Progenitor cell of endocrine pancreas (in vitro differentiated cells): Measurements from ENCODE around the gene TTC33. TPM values are rescaled to one million over a fixed set of nuclear protein-coding genes. Genes with fewer than 3 reads are reported as not detected.

Experiments used
- DNase-seq: peaks from one replicate; pipeline ENCODE4 v3.0.0; 2021; ENCODE audit warnings: low spot score; ENCODE audit not compliant: unreplicated experiment
- H3K27ac Mint-ChIP-seq: 2 replicates; pipeline ENCODE4 v1.8.0; 2021; ENCODE audit warnings: mild to moderate bottlenecking, moderate library complexity, mixed read lengths
- H3K27me3 Mint-ChIP-seq: 2 replicates; pipeline ENCODE4 v1.8.0; 2021; ENCODE audit warnings: mixed read lengths
- H3K36me3 Mint-ChIP-seq: 2 replicates; pipeline ENCODE4 v1.8.0; 2022; ENCODE audit warnings: mixed read lengths; ENCODE audit not compliant: insufficient read depth
- H3K4me1 Mint-ChIP-seq: 2 replicates; pipeline ENCODE4 v1.8.0; 2021; ENCODE audit warnings: low read depth, mixed read lengths
- H3K4me3 Mint-ChIP-seq: 2 replicates; pipeline ENCODE4 v1.8.0; 2021; ENCODE audit warnings: low read depth, mild to moderate bottlenecking, moderate library complexity, mixed read lengths
- H3K9me3 Mint-ChIP-seq: 2 replicates; pipeline ENCODE4 v1.8.0; 2021; ENCODE audit warnings: low read depth, mixed read lengths
- CTCF ChIP-seq: fragments of 200-600 bp; sonication (generic); IDR thresholded peaks from one replicate; pipeline ENCODE4 v1.5.0; 2021; ENCODE audit warnings: antibody characterized with exemption, mild to moderate bottlenecking; ENCODE audit not compliant: unreplicated experiment
- total RNA-seq: library from RNA; stranded (reverse); gene quantifications from 2 replicates; pipeline ENCODE4 v1.2.1, GENCODE V29; 2021

Gene TTC33
- total RNA-seq, 1 donor from 2014 or later: 25.4 TPM

DNA sequence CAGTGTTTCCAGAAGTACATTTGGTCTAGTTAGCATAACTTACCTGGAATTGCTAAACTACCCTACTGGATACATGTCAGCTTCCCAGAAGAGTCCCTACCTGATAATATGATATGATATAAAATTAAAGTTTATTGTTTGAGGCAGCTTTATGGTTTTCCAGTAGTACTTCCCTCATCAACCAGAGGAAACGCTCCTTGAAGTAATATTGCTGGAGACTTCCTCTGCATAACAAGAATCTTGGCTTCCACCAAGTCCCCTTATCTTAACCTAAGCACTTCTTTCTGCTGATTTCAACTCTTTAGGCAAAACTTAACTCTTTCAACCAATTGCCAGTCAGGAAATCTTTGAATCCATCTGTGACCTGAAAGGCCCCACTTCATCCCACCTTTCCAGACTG is 290.3 kb downstream of the TTC33 start:
- Mint-ChIP-seq H3K27ac (no peak overlapping the region), H3K36me3 (no peaks in the 10 kb centered on the region), H3K9me3 (peaks cover 9% of the 10 kb centered on the region), H3K4me3 (no peak overlapping the region), H3K27me3 (no peaks in the 10 kb centered on the region), H3K4me1 (peaks cover 3% of the 10 kb centered on the region)
- no peak for DNase-seq
- no peak for TF ChIP-seq CTCF

DNA sequence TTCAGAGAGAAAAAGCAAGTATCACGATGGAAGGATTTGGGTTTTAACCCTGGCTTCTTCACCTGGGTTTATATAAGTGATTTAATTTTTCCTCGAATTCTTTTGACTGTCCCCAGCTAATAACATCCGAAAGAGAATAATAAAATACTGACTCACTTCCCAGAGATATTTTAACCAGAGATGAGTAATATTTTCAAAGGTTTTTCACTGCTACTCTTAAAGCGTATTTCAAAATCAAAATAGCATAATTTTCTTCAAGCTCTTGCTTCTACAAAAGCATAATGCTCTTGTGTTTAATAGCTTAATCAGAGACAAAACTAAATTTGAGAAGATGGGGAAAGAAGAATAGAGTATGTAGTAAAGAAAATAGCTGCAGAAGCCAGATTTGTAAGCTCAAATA is 291.2 kb downstream of the TTC33 start:
- Mint-ChIP-seq H3K27me3 (no peaks in the 10 kb centered on the region), H3K4me3 (no peak overlapping the region), H3K27ac (no peak overlapping the region), H3K4me1 (peaks cover 3% of the 10 kb centered on the region), H3K9me3 (peaks cover 11% of the 10 kb centered on the region), H3K36me3 (no peaks in the 10 kb centered on the region)
- TF ChIP-seq CTCF: no peak
- DNase-seq: no peak

Other genes starting within 250 kb of the TTC33 start
- 4.7 and 5.6 TPM in 2 replicates for gene PTGER4, start 76.0 kb downstream of the TTC33 start, total RNA-seq
- gene PRKAA1, start 42.4 kb upstream of the TTC33 start, total RNA-seq: 75.1 and 79.5 TPM in 2 replicates
- gene RPL37, start 79.3 kb upstream of the TTC33 start, total RNA-seq: 1,476 and 1,494 TPM in 2 replicates
- 0.74 and 1.1 TPM in 2 replicates for gene CARD6, start 85.4 kb upstream of the TTC33 start, total RNA-seq
- 5.7 and 6.1 TPM in 2 replicates for gene C7, start 153.5 kb upstream of the TTC33 start, total RNA-seq